ENCODE measurements around the gene SEMA4B. TPM values are rescaled to one million over a fixed set of nuclear protein-coding genes. Genes with fewer than 3 reads are reported as not detected.

SEMA4B gene
- total and polyA plus RNA-seq, 9 of the 15 experiments (the other 6 are each of a cell fraction or from before 2014, with no cell fraction given) = 1.3 to 33.6 (median 11.0) TPM

DNA sequence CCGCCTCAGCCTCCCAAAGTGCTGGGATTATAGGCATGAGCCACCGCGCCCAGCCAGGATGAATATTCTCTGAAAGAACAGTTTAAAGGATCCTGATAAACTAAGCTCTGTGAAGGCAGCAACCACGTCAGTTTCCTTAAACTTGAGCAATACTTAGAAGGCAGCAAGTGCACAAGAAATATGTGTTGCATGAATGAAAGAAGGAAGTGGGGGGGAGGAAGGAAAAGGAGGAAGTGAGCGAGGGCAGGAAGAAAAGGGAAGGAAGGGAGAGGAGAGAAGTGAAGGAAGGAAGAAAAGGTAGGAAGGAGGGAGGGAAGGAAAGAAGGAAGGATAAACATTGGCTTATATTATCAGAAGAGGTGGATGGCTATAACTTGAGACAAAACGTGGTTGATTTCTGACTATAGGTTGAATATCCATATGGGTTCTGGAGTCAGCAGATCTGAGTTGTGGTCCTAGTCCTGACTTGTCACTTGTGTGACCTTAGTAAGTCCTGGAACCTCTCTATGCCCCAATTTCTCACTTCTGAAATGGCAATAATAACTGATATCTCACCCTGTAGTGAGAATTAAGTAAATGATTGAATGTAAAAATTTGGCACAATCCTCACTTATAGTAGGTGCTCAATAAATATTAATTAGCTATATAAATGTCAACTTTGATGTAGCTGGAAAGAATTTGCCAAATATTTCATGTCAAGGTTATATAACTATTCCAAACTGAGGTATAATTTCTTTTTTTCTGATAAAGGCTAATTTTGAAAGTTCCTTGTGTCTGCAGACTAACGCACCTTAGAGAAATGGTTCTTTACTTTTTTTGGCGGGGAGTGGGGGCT is 12.0 kb upstream of the SEMA4B start (continued):
- TF ChIP-seq HEY1 (CRISPR knock-in tag; IDR thresholded peaks at IDR 0.05; ENCODE audit: borderline replicate concordance) (no peak), CEBPB (tag; IDR thresholded peaks at IDR 0.05) (peak; percentile 89), HNRNPL (IDR thresholded peaks at IDR 0.05; ENCODE audit: low read depth, low read length) (no peak), MTA3 (IDR thresholded peaks at IDR 0.05; ENCODE audit: borderline replicate concordance) (0 out of 2 replicates have a peak, but pooled peaks have one; percentile 28), NFATC3 (IDR thresholded peaks at IDR 0.05) (no peak), GATAD2B (IDR thresholded peaks at IDR 0.05; ENCODE audit: borderline replicate concordance) (no peak), BCOR (IDR thresholded peaks at IDR 0.05) (peak; percentile 46), CBX1 (IDR thresholded peaks at IDR 0.05; ENCODE audit: low read depth) (no peak), ZNF140 (CRISPR knock-in tag; IDR thresholded peaks at IDR 0.05) (no peak), BRD9 (IDR thresholded peaks at IDR 0.05; ENCODE audit: low read depth, partially characterized antibody) (peak; percentile 74), SNRNP70 (optimal IDR thresholded peaks at IDR 0.05; ENCODE audit: low read depth, low read length) (no peak), ZNF277 (CRISPR knock-in tag; IDR thresholded peaks at IDR 0.05; ENCODE audit: borderline replicate concordance) (no peak), ZNF561 (CRISPR knock-in tag; conservative IDR thresholded peaks at IDR 0.05) (no peak), RB1 (IDR thresholded peaks at IDR 0.05; ENCODE audit: low read depth) (no peak), HMGN3 (IDR thresholded peaks at IDR 0.05; ENCODE audit: borderline replicate concordance, extremely low read depth, insufficient read length, low read depth, low read length) (no peak), GTF2E2 (tag; IDR thresholded peaks at IDR 0.05) (no peak), FOXM1 (IDR thresholded peaks at IDR 0.05; ENCODE audit: low read depth) (no peak), FOXM1 (CRISPR knock-in tag; IDR thresholded peaks at IDR 0.05; ENCODE audit: low read depth) (no peak)
- TF ChIP-seq, protein P1, sequence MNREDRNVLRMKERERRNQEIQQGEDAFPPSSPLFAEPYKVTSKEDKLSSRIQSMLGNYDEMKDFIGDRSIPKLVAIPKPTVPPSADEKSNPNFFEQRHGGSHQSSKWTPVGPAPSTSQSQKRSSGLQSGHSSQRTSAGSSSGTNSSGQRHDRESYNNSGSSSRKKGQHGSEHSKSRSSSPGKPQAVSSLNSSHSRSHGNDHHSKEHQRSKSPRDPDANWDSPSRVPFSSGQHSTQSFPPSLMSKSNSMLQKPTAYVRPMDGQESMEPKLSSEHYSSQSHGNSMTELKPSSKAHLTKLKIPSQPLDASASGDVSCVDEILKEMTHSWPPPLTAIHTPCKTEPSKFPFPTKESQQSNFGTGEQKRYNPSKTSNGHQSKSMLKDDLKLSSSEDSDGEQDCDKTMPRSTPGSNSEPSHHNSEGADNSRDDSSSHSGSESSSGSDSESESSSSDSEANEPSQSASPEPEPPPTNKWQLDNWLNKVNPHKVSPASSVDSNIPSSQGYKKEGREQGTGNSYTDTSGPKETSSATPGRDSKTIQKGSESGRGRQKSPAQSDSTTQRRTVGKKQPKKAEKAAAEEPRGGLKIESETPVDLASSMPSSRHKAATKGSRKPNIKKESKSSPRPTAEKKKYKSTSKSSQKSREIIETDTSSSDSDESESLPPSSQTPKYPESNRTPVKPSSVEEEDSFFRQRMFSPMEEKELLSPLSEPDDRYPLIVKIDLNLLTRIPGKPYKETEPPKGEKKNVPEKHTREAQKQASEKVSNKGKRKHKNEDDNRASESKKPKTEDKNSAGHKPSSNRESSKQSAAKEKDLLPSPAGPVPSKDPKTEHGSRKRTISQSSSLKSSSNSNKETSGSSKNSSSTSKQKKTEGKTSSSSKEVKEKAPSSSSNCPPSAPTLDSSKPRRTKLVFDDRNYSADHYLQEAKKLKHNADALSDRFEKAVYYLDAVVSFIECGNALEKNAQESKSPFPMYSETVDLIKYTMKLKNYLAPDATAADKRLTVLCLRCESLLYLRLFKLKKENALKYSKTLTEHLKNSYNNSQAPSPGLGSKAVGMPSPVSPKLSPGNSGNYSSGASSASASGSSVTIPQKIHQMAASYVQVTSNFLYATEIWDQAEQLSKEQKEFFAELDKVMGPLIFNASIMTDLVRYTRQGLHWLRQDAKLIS (CRISPR knock-in tag; IDR thresholded peaks at IDR 0.05) = no peak
- TF ChIP-seq, protein P2, sequence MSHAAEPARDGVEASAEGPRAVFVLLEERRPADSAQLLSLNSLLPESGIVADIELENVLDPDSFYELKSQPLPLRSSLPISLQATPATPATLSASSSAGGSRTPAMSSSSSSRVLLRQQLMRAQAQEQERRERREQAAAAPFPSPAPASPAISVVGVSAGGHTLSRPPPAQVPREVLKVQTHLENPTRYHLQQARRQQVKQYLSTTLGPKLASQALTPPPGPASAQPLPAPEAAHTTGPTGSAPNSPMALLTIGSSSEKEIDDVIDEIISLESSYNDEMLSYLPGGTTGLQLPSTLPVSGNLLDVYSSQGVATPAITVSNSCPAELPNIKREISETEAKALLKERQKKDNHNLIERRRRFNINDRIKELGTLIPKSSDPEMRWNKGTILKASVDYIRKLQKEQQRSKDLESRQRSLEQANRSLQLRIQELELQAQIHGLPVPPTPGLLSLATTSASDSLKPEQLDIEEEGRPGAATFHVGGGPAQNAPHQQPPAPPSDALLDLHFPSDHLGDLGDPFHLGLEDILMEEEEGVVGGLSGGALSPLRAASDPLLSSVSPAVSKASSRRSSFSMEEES (CRISPR knock-in tag; IDR thresholded peaks at IDR 0.05) = no peak
- TF ChIP-seq, protein P3, sequence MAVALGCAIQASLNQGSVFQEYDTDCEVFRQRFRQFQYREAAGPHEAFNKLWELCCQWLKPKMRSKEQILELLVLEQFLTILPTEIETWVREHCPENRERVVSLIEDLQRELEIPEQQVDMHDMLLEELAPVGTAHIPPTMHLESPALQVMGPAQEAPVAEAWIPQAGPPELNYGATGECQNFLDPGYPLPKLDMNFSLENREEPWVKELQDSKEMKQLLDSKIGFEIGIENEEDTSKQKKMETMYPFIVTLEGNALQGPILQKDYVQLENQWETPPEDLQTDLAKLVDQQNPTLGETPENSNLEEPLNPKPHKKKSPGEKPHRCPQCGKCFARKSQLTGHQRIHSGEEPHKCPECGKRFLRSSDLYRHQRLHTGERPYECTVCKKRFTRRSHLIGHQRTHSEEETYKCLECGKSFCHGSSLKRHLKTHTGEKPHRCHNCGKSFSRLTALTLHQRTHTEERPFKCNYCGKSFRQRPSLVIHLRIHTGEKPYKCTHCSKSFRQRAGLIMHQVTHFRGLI (CRISPR knock-in tag; IDR thresholded peaks at IDR 0.05) = no peak
